PC-3 (cell line): ENCODE results near the gene STK36. TPM values are rescaled to one million over a fixed set of nuclear protein-coding genes. Genes with fewer than 3 reads are reported as not detected.

Experiments
- ATAC-seq: fragments of 200-7000 bp; cut with Tn5 transposase; 2 replicates; pipeline ENCODE4 v1.9.1; 2020; ENCODE audit warnings: mild to moderate bottlenecking, moderate library complexity
- BruUV-seq: library from RNA; stranded (reverse); fragments of 400-500 nt; replicated peaks from 2 replicates; lab custom pipeline; 2021; lab: Mats Ljungman, UMichigan
- CTCF ChIA-PET: fragments of 300-600 bp; sonication (Branson Sonifier 250); formaldehyde crosslinking; loops from one replicate; lab custom pipeline; 2022; ENCODE audit warnings: antibody characterized with exemption; lab: Charles Lee
- POLR2A ChIA-PET: fragments of 300-600 bp; sonication (Branson Sonifier 250); formaldehyde crosslinking; loops from one replicate; lab custom pipeline; 2022; ENCODE audit warnings: antibody characterized with exemption; ENCODE audit not compliant: unreplicated experiment; lab: Charles Lee
- DNase-seq: peaks from one replicate; pipeline ENCODE4 v3.0.0-alpha.2; 2015
- H2AFZ ChIP-seq: fragments of 300-600 bp; sonication (generic); 2 replicates; pipeline ENCODE4 v1.6.0; 2016; ENCODE audit warnings: antibody characterized with exemption, low read length
- H3F3A ChIP-seq: fragments of 300-600 bp; sonication (generic); one replicate; pipeline ENCODE4 v1.6.0; 2017; ENCODE audit warnings: antibody characterized with exemption, low read length, control low read depth, mild to moderate bottlenecking; ENCODE audit not compliant: unreplicated experiment
- H3K27ac ChIP-seq: fragments of 300-600 bp; sonication (generic); 2 replicates; pipeline ENCODE4 v1.5.1; 2016; ENCODE audit warnings: mild to moderate bottlenecking, low read length
- H3K27me3 ChIP-seq: fragments of 300-600 bp; sonication (generic); 2 replicates; pipeline ENCODE4 v1.6.1; 2016; ENCODE audit warnings: low read length, mixed read lengths
- H3K36me3 ChIP-seq: fragments of 300-600 bp; sonication (generic); 2 replicates; pipeline ENCODE4 v1.6.1; 2016; ENCODE audit warnings: low read depth, mixed run types, low read length, mixed read lengths
- H3K4me1 ChIP-seq: fragments of 300-600 bp; sonication (generic); 2 replicates; pipeline ENCODE4 v1.5.1; 2016; ENCODE audit warnings: low read length; ENCODE audit not compliant: insufficient read depth
- H3K4me2 ChIP-seq: fragments of 300-600 bp; sonication (generic); 2 replicates; pipeline ENCODE4 v1.6.0; 2016; ENCODE audit warnings: low read length
- H3K4me3 ChIP-seq: fragments of 300-600 bp; sonication (generic); 2 replicates; pipeline ENCODE4 v1.5.1; 2016; ENCODE audit warnings: mild to moderate bottlenecking, low read length, mixed read lengths
- H3K79me2 ChIP-seq: fragments of 300-600 bp; sonication (generic); 2 replicates; pipeline ENCODE4 v1.6.1; 2017; ENCODE audit warnings: low read length, mixed read lengths
- H3K9ac ChIP-seq: fragments of 300-600 bp; sonication (generic); 2 replicates; pipeline ENCODE4 v1.6.0; 2016; ENCODE audit warnings: mild to moderate bottlenecking, low read length
- H3K9me2 ChIP-seq: fragments of 300-600 bp; sonication (generic); replicated peaks from 2 replicates; pipeline ENCODE4 v1.6.1; 2016; ENCODE audit warnings: mixed run types, low read length, mixed read lengths
- H3K9me3 ChIP-seq: fragments of 300-600 bp; sonication (generic); 2 replicates; pipeline ENCODE4 v1.6.1; 2016; ENCODE audit warnings: low read length, mixed read lengths
- H4K20me1 ChIP-seq: fragments of 300-600 bp; sonication (generic); 2 replicates; pipeline ENCODE4 v1.6.1; 2016; ENCODE audit warnings: low read length, mixed read lengths
- CTCF ChIP-seq: fragments of 300-600 bp; sonication (generic); conservative IDR thresholded peaks from 2 replicates; pipeline ENCODE4 v1.5.1; 2017; ENCODE audit warnings: antibody characterized with exemption, low read depth, mild to moderate bottlenecking, low read length
- EZH2 ChIP-seq: fragments of 300-600 bp; sonication (generic); IDR thresholded peaks from one replicate; pipeline ENCODE4 v1.6.1; 2017; ENCODE audit warnings: antibody characterized with exemption, mild to moderate bottlenecking, low read length; ENCODE audit not compliant: unreplicated experiment
- EZH2phosphoT487 ChIP-seq: fragments of 300-600 bp; sonication (generic); IDR thresholded peaks from 2 replicates; pipeline ENCODE4 v1.6.1; 2018; ENCODE audit warnings: mild to moderate bottlenecking, antibody characterized with exemption, low read length, borderline replicate concordance
- intact Hi-C: fragments of 100-400 bp; cut with micrococcal nuclease; formaldehyde crosslinking; loops from 2 replicates; pipeline ENCODE4 v1.9.0; 2023
- total RNA-seq: library from RNA; depleted of rRNA; stranded (reverse); fragments of >200 nt; gene quantifications from 2 replicates; pipeline ENCODE4 v1.2.3, GENCODE V29; 2014

Gene STK36
- total RNA-seq, 1 experiment from 2014 or later, result 32.9 TPM

- ChIA-PET CTCF (interaction anchor here (1.6 kb wide), 1 partner anchor 52 kb away, joined by 5 read pairs; the partner anchor contains the start of genes BCS1L and ZNF142), POLR2A (no interaction called here)
- Histone ChIP-seq H3K36me3 (0 out of 2 replicates have a peak, but pooled peaks cover 2% of the 10 kb centered on the region), H3K4me3 (peak overlapping the region; percentile 84), H4K20me1 (peaks cover 5% of the 10 kb centered on the region; the same call in 1 of the 2 replicates), H3K4me2 (peak overlapping the region; percentile 93), H3K27me3 (no peaks in the 10 kb centered on the region), H3K79me2 (peaks cover 53% of the 10 kb centered on the region), H3K27ac (peak overlapping the region; percentile 59), H3K9me2 (no peaks in the 10 kb centered on the region), H2AFZ (peak overlapping the region; percentile 86), H3K9me3 (no peaks in the 10 kb centered on the region), H3K9ac (peak overlapping the region; percentile 90), H3F3A (no peaks in the 10 kb centered on the region), H3K4me1 (peaks cover 27% of the 10 kb centered on the region)
- TF ChIP-seq CTCF (no peak), EZH2phosphoT487 (no peak), EZH2 (no peak)
- intact Hi-C loops, result loop anchor here (1.0 to 5.0 kb wide), 4 partner anchors 19 to 136 kb away; partner anchors contain the start of genes BCS1L, CYP27A1 and ZNF142
- TSS peak; percentile 79 for BruUV-seq
- no peak for DNase-seq
- ATAC-seq, result peak; percentile 19
Observed at GRCh38 chr2:218711550-218711929, 39.7 kb downstream of the STK36 start.

- POLR2A ChIA-PET, result no interaction called here
- TF ChIP-seq CTCF (no peak), EZH2phosphoT487 (no peak)
- peaks cover 67% of the 10 kb centered on the region for H3K79me2 ChIP-seq
Observed at GRCh38 chr2:218713922-218714321, 42.0 kb downstream of the STK36 start.

GRCh38 chr2:218716070-218716469, 44.2 kb downstream of the STK36 start:
- Histone ChIP-seq H3K4me2 (peak overlapping the region; percentile 68), H3K27me3 (no peaks in the 10 kb centered on the region), H3K4me3 (no peak overlapping the region), H2AFZ (no peak overlapping the region), H3K9ac (peak overlapping the region; percentile 49; the same call in 1 of the 2 replicates), H3K9me2 (no peaks in the 10 kb centered on the region), H4K20me1 (peaks cover 5% of the 10 kb centered on the region; the same call in 1 of the 2 replicates), H3K79me2 (peaks cover 86% of the 10 kb centered on the region), H3K9me3 (no peaks in the 10 kb centered on the region), H3K4me1 (peaks cover 43% of the 10 kb centered on the region), H3K36me3 (peaks cover 8% of the 10 kb centered on the region; the same call in 1 of the 2 replicates), H3F3A (no peaks in the 10 kb centered on the region), H3K27ac (peak overlapping the region; percentile 90)
- ATAC-seq (no peak), DNase-seq (peak; percentile 70)
- POLR2A ChIA-PET, result no interaction called here
- TF ChIP-seq EZH2phosphoT487 (no peak), CTCF (no peak), EZH2 (no peak)
- CTCF ChIA-PET, result no interaction called here
- no TSS peak for BruUV-seq
- intact Hi-C loops, result no loop called here

More at GRCh38 chr2:218713922-218714321, 42.0 kb downstream of the STK36 start:
- no peak for DNase-seq
- Histone ChIP-seq H3K27ac (no peak overlapping the region), H3K9me3 (no peaks in the 10 kb centered on the region), H3F3A (no peaks in the 10 kb centered on the region), H3K9ac (no peak overlapping the region), H3K27me3 (no peaks in the 10 kb centered on the region), H3K4me3 (no peak overlapping the region), H3K36me3 (peaks cover 5% of the 10 kb centered on the region; the same call in 1 of the 2 replicates), H4K20me1 (peaks cover 5% of the 10 kb centered on the region; the same call in 1 of the 2 replicates), H3K9me2 (no peaks in the 10 kb centered on the region), H3K4me2 (no peak overlapping the region), H2AFZ (no peak overlapping the region), H3K4me1 (peaks cover 43% of the 10 kb centered on the region)
- BruUV-seq, result no TSS peak
- no peak for ATAC-seq
- intact Hi-C loops, result loop anchor here (5.0 kb wide), 1 partner anchor 68 kb away; the partner anchor contains the start of gene CYP27A1
- CTCF ChIA-PET, result no interaction called here
